H7 (cell line): ENCODE results near the gene FBXW5. TPM values are rescaled to one million over a fixed set of nuclear protein-coding genes. Genes with fewer than 3 reads are reported as not detected.
A peak's percentile ranks its signal among the peaks of the same experiment; 100 is the strongest.

ENCODE experiments used
- DNase-seq: peaks from one replicate; pipeline ENCODE4 v3.0.0; 2012
- H3K27me3 ChIP-seq: 2 replicates; pipeline ENCODE4 v1.6.0; 2011; ENCODE audit warnings: mild to moderate bottlenecking, low read length; ENCODE audit not compliant: control insufficient read depth, insufficient read depth
- H3K36me3 ChIP-seq: replicated peaks from 2 replicates; pipeline ENCODE4 v1.5.1; 2011; ENCODE audit warnings: low read length; ENCODE audit not compliant: control insufficient read depth, insufficient read depth
- H3K4me3 ChIP-seq: 2 replicates; pipeline ENCODE4 v1.5.1; 2011; ENCODE audit warnings: low read depth, mild to moderate bottlenecking, control low read depth, low read length, moderate library complexity; ENCODE audit not compliant: insufficient read depth
- total RNA-seq: library from RNA; depleted of rRNA; stranded (reverse); fragments of >200 nt; shearing (Covaris generic); gene quantifications from 2 replicates; pipeline ENCODE4 v1.2.3, GENCODE V29; 2014

The FBXW5 gene
- total RNA-seq, 1 experiment from 2014 or later = 97.5 TPM

- Histone ChIP-seq H3K27me3 (no peaks in the 10 kb centered on the region), H3K36me3 (no peaks in the 10 kb centered on the region), H3K4me3 (no peak within 1 kb of the TSS)
- DNase-seq = no peak
Measured at GRCh38 chr9:136951541-136952320, 7.2 kb upstream of the FBXW5 start, which contains the start of gene LCN12. TSS of gene LCN12 (plus strand) at chr9:136952273. CDS start at chr9:136952328, 55 bp downstream.

DNA sequence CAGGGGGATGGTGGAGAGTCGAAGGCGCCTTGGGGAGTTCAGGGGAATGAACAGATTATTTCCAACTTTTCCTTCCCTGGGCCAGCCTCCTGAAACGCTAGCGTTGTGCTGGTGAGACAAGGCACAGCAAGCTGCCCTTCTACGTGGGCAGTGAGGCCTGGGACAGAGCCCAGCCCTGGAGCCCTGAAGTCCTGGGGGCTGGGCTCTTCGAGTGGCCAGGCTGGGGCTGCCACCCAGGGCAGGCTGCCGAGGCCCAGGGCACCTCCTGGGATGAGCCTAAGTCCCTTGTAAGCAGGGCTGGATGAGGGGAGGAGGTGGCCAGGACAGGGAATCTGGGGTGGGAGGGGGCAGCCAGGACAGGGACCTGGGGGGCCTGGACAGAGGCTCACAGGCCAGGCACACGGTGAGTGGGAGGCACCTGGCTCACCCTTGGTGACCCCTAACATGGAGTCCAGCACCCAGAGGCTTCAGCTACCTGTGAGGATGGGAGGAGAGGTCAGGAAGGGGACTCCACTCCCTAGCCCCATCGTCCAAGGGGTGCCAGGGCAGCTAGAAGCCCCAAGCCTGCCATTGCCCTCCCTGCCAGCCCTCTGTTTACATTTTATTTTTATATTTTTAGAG lies 6.2 kb upstream of the FBXW5 start:
- Histone ChIP-seq H3K27me3 (no peaks in the 10 kb centered on the region), H3K4me3 (peak overlapping the region; percentile 75), H3K36me3 (no peaks in the 10 kb centered on the region)
- DNase-seq = no peak

GRCh38 chr9:136949817-136950655 lies 5.5 kb upstream of the FBXW5 start:
- no peaks in the 10 kb centered on the region for H3K36me3 ChIP-seq
- peak overlapping the region; percentile 75 for H3K4me3 ChIP-seq
- peak; percentile 100 for DNase-seq
- no peaks in the 10 kb centered on the region for H3K27me3 ChIP-seq

GRCh38 chr9:136949239-136949816 lies 4.8 kb upstream of the FBXW5 start:
- Histone ChIP-seq H3K36me3 (no peaks in the 10 kb centered on the region), H3K27me3 (no peaks in the 10 kb centered on the region), H3K4me3 (peak overlapping the region; percentile 75)
- DNase-seq = no peak

DNA sequence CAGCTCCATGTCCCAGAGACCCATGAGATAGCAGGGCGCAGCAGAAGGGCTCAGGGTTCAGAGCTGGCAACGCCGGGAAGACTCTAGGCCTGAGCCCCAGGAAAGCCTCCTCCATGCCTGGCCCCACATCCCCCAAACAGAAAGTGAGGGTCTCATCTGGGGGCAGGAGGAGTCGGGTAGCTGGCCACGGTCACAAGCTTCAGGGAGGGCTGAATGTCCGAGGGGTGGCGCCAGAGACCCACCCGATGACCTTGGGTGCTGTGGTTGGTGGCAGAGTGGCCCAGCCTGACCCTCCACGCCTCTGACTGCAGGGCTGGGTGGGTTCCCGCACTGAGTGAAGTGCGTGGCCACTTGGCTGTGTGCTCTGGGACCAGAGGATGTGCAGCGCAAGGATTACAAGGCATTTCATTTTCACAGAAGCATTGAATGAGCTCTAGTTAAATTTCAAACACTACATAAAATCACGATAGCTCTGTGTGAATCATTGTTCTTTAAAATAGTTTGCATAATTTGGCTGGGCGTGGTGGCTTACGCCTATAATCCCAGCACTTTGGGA lies 3.5 kb upstream of the FBXW5 start:
- Histone ChIP-seq H3K27me3 (no peaks in the 10 kb centered on the region), H3K36me3 (no peaks in the 10 kb centered on the region), H3K4me3 (no peak overlapping the region)
- peak; percentile 92 for DNase-seq

- Histone ChIP-seq H3K27me3 (no peaks in the 10 kb centered on the region), H3K36me3 (no peaks in the 10 kb centered on the region; the same call in 1 of the 2 replicates), H3K4me3 (no peak overlapping the region)
- no peak for DNase-seq
Measured at GRCh38 chr9:136947028-136947891, 2.7 kb upstream of the FBXW5 start.

GRCh38 chr9:136946228-136947027 lies 1.9 kb upstream of the FBXW5 start:
- no peak for DNase-seq
- Histone ChIP-seq H3K4me3 (no peak overlapping the region), H3K36me3 (peaks cover 3% of the 10 kb centered on the region; the same call in 1 of the 2 replicates), H3K27me3 (no peaks in the 10 kb centered on the region)

DNA sequence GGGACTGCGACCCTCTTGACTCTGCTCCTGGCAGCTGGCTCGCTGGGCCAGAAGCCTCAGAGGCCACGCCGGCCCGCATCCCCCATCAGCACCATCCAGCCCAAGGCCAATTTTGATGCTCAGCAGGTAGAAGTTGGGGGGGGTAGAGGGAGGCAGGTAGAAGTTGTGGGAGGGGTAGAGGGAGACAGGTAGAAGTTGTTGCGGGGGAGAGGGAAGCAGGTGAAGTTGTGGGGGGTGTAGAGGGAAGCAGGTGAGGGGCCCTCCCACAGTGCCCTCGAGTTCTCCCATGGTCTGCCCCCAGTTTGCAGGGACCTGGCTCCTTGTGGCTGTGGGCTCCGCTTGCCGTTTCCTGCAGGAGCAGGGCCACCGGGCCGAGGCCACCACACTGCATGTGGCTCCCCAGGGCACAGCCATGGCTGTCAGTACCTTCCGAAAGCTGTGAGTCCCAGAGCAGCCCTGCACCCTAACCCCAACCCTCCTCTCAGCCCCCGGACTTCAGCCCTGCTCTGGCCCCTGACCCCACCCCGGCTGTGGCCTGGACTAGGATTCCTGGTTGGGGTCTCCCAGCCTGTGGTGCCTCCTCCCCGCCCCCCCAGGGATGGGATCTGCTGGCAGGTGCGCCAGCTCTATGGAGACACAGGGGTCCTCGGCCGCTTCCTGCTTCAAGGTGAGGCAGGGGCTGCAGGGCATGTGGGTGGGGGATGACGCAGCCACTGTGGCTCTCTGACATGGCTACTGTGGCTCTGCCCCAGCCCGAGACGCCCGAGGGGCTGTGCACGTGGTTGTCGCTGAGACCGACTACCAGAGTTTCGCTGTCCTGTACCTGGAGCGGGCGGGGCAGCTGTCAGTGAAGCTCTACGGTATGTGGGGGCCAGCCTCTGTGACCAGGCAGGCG lies 1.0 kb upstream of the FBXW5 start:
- peak; percentile 67 for DNase-seq
- Histone ChIP-seq H3K4me3 (no peak overlapping the region), H3K27me3 (no peaks in the 10 kb centered on the region), H3K36me3 (peaks cover 3% of the 10 kb centered on the region; the same call in 1 of the 2 replicates)

GRCh38 chr9:136944212-136944518 lies 373 bp downstream of the FBXW5 start:
- DNase-seq = no peak

DNA sequence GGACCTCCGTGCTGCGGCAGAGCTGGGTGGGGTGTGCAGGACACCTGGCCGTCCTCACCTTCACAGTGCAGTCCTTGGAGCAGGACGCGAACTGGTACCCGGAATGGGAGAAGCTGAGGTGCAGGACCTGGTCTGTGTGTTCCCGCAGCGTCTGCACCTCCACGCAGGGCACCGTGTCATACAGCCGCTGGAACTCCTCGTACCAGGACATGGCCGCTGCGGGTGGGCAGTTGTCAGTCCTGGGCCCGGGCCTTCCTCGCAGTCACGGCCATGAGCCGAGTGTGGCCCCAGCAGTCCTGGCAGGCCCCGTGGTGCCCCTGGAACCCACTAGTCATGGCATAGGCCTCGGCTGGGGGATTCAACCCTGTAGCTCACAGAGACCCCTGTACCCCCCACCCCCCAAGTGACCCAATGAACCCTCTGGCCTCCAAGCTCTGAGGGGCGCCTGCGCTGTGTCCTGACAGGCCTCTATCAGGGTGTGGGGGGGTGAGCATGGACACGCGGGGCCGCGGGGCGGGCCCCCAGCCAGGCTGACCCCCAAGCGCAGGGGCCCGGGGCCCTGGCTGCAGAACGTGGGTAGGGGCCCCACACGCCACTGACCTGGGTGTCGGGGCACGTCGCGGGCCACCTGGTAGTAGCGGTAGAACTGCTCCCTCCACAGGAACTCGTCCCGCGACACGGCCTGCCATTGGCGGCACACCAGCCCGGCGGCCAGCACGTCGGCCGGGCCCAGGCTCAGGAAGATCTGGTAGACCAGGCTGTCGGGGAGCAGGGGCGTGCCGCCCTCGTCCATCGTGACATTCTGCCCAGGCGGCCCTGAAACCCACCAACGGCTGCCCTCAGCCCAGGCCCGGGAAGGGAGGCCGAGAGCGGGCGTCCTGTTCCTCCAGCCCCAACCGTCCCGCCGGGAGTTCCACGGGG lies 987 bp downstream of the FBXW5 start:
- DNase-seq = peak; percentile 92
- Histone ChIP-seq H3K36me3 (peaks cover 5% of the 10 kb centered on the region), H3K27me3 (no peaks in the 10 kb centered on the region), H3K4me3 (peak overlapping the region; percentile 75)

More at GRCh38 chr9:136944212-136944518, 373 bp downstream of the FBXW5 start:
- Histone ChIP-seq H3K36me3 (peaks cover 5% of the 10 kb centered on the region), H3K27me3 (no peaks in the 10 kb centered on the region), H3K4me3 (peak overlapping the region; percentile 75)

- Histone ChIP-seq H3K27me3 (no peaks in the 10 kb centered on the region), H3K4me3 (no peak overlapping the region)
Measured at GRCh38 chr9:136942881-136943230, 1.7 kb downstream of the FBXW5 start.

More at GRCh38 chr9:136942881-136943230, 1.7 kb downstream of the FBXW5 start:
- H3K36me3 ChIP-seq = peaks cover 5% of the 10 kb centered on the region
- DNase-seq = no peak
